UCSD-AML1 (cell line): ENCODE results near the gene MDFI.
"Not testable (repeated sequence)": the region's sequence is repeated elsewhere in the genome, so short reads cannot be mapped to it uniquely, and the experiment has no call there.

Source experiments
- DNase-seq: peaks from one replicate; lab custom pipeline; 2025; ENCODE audit not compliant: unreplicated experiment; lab: John Stamatoyannopoulos, UW

MDFI gene

DNA sequence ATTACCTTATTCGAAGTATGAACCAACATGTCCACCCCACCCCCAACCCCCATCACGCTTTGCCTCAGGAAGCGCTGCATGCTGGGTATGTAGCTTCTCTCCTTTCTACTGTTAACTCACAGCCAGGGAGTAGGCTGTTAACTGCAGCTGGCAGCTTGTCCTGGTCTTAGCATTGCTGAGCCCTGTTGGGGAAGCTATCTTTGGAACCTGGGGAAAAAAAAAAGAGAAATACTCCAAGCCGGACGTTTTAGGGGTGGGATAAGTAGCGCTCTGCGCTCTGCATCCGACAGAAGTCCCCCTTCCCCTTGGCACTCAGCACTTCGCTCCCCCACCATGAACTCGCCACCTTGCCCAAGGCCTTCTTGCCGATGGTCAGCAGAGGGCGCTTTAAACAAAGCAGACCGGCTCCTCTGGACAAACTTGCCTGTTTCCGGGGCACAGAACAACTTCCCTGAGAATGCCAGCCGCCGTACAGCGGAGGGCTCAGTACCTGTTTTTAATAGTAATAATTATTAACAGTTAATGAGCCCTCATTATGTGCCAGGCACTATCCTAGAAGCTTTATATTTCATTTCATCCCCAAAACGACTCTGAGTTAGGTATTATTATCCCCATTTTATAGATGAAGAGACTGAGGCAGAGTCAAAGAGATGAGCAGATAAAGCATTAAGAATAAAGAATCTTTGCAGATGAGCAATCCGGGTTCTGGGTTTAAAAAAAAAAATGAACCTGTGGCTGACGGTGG is 35.2 kb upstream of the MDFI start:
- DNase-seq: peak; percentile 78

DNA sequence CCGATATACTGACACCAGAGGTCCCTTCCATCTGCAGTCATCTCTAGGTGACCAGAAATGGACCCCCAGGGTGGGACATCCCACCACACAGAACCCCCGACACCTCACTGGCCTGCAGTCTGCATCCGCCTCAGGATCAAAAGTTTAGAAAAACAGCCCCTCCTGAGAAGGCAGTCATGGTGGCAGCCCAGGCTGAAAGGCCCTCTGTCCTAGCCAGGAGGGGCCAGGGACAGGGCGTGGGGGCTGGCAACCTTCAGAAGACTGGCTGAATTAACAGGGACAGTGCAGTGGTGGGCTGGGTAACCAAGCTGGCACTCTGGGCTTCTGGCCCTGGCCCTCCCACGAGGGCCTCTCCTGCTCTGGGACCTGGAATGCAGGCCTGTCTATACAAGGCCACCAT is 34.3 kb upstream of the MDFI start:
- DNase-seq: no peak

DNA sequence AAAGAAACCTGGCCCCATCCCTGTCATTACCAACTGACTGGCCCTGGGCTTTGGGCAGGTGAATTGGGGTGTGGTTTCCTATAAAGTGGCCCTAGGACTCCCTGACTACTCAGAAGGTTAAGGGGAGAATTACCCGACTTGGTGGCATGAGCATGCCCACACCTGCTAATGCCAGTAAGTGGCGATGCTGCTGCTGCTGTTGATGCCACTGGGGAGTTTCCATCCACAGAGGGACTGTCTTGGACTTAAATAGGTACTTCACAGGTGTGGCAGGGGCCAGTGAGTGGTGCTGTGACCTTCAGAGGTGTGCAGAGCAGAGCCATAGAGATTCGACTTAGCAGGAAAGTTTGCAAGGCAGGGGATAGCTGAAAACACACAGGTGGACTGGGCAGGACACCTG is 32.6 kb upstream of the MDFI start:
- DNase-seq: no peak

DNA sequence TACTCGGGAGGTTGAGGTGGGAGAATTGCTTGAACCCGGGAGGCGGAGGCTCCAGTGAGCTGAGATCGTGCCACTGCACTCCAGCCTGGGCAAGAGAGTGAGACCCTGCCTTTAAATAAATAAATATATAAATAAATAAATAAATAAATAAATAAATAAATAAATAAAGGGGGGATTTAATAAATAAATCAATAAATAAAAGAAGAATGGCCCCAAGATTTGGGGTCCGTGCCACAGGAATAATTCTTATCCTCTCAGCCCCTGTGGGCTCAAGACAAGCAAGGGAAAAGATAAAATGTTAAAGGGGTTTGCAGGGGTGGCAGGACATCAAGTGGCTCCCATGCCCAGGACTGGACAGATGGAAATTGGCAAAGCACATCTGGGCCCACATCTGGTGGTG is 31.2 kb upstream of the MDFI start:
- no peak for DNase-seq

DNA sequence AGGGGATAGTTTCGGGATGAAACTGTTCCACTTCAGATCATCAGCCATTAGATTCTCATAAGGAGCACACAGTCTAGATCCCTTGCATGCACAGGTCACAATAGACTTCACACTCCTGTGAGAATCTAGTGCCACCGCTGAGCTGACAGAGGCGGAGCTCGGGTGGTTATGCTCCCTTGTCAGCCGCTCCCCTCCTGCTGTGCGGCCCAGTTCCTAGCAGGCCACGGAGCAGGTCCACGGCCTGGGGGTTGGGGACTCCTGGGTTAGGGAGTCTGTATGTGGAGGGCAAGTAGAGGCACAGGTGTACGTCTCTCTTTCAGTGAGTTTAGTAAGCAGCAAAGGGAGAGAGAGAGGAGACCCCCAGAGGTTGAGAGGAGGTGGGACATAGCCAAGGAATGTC is 30.5 kb upstream of the MDFI start:
- no peak for DNase-seq

DNA sequence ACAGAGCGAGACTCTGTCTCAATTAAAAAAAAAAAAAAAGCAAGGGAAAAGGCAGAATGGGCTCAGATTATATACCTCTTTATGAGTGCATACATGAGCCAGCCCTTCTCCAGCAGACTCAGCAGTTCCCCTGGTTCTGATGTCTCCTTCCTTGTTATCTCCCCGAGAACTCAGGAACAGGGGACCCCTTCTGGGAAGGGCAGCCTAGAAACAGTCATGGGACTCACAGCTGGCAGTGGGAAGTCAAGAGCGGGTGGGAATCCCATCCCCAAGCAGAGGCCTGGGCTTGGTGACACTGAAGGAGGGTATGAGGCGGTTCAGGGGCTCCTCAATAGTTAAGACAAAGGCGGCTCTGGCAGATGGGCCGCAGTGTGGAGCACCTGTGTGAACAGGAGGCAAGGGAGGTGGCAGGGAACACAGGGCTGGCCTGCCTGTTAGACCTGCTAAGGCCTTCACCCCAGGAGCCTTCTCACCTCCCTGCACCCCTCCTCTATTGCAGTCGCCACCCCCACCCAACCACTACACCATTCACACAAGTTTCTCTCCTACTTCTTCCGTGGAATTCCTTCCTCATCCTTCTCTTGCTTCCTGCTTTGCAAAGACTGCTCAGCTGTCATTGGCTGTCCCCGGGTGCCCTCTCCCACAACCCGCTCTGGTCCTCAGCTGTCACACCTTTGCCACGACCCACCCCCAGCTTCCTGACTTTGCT is 29.7 kb upstream of the MDFI start:
- DNase-seq: no peak

DNA sequence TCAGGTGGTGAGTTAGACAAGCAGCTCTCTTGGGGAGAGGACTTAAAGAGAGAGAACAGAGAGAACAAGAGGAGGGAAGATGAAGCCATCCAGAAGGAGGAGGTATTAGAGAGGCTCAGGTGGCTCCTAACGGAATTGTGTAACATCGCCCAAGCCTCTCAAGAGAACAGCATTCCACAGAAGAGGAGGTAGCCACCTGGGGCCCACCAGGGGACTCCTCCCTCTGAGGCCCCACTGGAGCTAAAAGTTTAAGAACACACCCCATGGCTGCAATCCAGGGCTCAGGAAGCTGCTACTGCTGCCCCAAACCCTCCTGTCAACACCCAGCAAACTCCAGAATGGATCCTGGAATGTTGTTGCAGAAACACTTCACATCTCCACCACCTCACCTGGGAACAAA is 23.6 kb upstream of the MDFI start:
- DNase-seq: no peak

DNA sequence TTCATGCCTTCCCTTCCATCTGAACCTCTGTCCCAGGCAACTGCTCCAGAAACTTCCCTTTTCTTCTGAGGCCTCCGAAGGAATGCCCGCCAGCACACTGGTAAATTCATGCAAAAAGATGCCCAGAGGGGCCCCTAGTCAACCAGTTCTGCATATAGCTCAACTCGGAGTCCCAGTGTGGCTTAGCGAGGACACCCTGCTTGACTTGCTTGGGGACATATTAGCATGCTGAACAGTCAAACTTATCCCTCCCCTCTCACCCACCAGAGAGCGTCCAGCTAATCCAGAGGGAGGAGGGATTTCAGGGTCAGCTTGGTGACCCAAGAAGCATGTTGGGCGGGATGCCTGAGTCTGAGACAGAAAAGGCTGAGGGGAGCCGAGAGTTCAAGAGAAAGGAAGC is 23.0 kb upstream of the MDFI start:
- DNase-seq: no peak

DNA sequence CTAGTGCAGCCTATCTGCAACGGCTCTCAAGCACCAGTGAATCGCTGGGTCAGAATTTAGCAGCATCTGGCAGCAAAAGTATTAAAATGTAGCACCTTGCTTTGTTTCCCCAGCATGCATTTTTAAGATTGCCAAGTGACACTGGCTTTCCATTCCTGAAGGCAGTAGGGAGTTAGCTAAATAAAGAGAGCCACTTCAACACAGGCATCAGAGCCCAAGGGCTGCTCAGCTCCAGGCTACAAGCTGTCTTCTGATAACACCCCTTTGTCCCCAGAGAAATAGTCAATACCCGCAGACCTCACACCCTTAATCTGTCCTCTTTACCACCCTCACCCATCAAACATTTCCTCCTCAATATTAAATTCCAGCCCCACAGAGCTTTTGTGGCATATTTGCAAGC is 19.7 kb upstream of the MDFI start:
- DNase-seq: no peak

DNA sequence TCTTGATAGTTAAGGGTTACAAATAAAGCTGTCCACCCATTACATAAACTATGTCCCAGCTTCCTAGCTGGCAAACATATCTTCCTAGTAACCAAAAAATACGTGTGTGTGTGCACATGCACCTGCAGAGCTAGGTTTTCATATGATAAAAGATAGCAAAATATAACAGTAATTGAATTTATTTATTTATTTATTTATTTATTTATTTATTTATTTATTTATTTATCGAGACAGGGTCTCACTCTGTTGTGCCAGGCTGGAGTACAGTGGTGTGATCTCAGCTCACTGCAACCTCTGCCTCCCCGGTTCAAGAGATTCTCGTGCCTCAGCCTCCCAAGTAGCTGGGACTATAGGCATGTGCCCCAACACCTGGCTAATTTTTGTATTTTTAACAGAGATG is 19.1 kb upstream of the MDFI start:
- DNase-seq: not testable (repeated sequence)

DNA sequence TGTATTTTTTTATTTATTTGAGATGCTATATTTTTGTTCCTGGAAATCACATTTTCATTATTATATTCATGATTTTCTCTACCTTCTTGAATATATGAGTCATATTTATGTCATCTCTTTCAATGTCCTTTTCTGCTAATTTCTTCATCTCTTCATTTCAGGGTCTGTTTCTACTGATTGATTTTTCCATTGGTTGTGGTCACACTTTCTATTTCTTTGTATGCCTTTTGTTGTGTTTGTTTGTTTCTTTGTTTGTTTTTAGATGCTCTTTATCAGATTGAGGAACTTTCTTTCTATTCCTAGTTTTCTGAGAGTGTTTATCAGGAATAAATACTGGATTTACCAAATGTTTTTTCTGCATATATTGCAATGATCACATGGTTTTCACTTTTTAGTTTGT is 16.9 kb upstream of the MDFI start:
- DNase-seq: no peak

DNA sequence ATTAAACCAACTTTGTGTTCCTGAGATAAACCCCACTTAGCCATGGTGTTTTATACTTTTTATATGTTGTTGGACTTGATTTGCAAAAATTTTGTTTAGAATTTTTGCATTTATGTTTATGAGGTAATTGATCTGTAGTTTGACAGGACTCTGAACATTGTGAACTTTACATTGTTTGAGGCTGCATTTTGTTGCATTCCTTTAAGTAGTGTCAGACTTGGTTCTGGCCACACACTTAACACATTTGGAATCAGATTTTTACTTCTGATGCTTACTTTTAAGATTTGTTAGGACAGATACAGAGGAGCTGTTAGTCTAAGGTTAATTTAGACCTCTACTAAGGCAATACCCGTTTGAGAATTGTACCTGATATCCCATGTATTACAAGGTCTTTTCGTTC is 16.5 kb upstream of the MDFI start:
- no peak for DNase-seq

DNA sequence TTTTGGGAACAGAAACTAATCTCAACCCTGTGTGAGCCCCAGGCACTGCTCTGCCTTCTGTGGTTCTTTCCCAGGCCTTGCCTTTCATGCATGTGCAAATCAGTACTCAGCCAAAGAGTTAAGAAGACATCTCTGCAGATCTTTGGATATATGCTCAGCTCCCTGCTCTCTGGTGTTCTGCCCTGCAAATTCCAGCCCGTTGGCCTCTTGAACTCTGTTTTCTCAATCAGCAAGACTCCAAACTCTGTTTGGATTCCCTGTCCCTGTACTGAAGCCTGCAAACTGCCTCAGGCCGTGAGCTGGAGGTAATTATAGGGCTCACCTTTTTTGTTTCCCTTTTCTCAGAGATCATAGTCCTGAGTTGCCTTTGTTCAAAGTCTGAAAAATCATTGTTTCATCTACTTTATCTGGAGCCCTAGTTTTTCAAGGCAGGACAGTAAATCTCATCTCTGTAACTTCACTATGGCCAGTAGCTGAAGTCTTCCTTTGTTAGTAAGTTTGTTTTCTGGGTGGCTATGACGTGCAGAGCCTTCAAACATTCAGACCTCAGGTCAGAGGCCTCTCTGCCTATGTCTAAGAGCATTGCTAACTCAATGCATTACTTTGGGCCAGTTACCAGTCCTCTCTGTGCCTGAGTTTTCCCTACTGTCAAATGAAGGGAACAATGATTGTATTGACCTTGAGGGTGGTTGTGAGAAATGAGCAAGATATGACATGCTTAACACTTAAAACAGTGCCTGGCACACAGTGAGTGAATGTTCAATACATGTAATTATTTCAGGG is 15.9 kb upstream of the MDFI start:
- DNase-seq: no peak

DNA sequence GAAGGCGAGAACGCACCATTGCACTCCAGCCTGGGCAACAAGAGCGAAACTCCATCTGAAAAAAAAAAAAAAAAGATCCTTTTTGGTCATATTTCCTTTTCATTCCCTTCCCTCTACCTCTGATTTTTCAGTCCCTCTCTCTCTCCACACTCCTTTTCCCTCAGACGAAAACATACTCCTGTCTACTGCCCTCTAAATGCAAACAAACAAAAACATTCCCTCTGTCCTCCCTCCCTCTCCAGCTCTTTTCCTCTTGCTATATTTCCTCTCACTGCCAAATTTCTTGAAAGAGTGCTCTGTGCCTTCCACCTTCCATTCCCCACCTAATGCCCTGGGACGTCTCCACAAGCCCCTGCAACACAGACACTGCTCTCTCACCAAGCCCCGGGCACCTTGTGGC is 14.9 kb upstream of the MDFI start:
- no peak for DNase-seq

DNA sequence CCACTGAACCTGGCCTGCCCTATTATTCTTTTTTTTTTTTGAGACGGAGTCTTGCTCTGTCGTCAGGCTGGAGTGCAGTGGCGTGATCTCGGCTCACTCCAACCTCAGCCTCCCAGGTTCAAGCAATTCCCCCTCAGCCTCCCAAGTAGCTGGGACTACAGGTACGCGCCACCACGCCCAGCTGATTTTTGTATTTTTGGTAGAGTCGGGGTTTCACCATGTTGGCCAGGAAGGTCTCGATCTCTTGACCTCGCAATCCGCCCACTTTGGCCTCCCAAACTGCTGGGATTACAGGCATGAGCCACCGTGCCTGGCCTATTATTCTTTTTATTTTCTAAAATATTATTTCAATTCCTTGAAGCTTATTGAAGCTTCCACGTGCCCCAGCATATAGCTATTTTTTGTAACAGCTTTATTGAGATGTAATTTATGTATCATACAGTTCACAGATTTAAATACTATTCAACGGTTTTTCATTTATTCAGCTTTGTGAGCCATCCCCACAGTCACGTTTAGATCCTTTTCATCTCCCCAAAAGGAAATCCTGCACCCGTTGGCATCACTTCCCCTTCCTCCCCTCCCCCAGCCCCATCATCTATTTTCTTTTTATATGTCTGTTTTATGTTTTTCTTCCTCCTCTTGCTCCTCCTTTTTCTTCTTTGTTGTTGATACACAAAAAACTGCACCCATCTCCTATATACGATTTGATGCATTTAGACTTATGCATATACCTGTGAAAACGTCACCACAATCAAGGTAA is 13.5 kb upstream of the MDFI start:
- DNase-seq: no peak

DNA sequence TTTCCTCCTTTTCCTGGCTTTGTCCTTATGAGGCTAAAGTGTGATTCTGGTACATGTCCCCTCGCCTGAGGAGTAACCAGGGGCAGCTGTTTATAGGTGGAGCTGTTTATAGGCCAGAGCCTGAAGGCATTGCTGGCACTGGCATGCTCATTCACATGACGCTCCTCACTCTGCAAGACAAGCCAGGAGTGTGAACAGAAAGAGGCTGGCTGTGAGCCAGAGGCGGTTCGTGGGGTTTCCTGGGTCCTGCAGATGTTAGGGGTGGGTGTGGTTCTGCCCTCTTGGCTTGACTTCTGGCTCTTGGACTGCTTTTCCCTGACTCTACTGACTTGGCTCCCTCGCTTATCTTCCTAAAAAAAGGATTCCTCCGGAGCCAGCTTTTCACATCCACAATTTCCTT is 12.8 kb upstream of the MDFI start:
- peak; percentile 27 for DNase-seq

DNA sequence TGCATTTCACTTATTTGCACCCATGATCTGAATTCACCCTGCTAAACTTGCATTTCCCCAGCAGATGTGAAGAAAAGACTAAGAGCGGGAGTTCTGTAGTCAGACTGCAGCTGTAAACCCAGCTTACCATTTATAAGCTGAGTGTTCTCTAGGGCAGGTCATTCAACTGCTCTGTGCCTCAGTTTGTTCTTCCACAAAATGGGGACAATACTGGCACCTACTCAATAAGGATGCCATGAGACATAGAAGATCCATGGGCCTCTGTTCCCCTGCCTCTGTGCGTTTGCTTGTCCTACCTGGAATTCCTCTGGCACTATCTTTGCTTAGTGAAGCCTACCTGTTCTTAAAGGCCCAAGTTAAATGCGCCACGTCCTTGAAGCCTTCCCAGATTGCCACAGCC is 12.2 kb upstream of the MDFI start:
- DNase-seq: no peak

DNA sequence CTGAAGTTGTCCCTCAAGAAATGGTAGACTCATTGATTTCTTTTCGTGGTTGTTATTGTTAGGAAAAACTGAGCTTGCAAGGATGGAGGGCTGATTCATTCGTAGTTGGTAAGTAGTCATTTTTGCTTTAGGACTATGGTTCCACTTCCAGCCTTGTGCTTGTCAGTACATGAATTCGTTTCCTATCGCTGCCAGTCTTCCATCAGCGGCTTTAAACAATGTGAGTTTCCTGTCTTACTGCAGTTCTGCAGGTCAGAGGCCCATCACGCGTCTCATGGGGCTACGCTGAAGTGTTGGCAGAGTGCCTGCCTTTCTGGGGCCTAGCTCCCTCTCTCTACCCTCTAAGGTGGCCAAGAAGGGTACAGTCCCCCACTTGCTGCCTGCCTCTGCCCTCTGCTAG is 11.4 kb upstream of the MDFI start:
- peak; percentile 53 for DNase-seq

DNA sequence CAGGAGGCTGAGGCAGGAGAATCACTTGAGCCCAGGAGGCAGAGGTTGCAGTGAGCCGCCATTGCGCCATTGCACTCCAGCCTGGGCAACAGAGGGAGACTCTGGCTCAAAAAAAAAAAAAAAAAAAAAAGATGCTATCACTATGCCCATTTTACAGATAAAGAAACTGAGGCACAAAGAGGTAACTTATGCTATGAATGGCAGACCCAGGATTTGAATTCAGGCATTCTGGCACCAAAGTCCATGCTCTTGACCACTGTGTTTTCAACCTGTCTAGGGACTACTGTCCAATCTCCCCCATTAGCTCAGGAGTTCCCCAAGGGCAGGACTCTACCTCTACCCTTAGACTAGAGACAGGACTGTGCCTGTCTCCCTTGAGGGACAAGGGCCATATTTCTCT is 9.1 kb upstream of the MDFI start:
- DNase-seq: no peak

DNA sequence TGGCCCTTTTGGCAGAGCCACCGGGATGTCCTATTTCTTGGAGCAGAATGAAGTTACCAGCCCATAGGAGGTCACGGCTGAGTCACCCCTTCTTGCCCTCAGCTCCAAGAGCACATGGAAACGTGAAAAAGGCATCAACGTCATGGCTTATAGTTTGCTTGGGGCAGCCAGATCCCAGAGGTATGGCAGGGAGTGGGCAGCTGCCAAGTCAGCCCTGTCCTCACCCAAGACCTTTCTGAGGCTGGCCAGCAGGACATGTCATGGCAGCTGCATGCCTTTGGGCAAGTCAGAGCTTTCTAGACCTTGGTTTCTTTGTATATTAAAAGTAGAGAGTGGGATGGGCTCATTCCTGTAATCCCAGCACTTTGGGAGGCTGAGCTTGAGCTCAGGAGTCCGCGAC is 8.2 kb upstream of the MDFI start:
- DNase-seq: no peak

DNA sequence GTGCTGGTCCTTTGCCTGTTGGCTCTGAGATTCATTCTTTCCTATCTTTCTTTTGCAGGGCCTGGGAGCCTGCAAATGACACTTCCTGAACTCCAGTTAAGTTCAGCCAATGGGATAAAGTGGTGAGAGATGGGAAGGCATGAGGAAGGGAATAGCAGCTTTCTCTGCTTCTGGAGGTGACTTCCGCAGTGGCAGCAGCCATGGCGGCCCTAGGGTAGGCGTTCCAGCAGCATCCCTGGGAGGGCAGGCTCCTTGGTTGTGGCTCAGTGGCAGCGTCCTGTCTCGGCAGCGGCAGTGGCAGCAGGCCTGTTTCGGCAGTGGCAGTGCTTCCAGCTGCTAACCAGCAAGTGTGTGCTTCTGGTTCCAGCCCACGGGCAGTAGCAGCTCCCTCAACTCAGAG is 7.3 kb upstream of the MDFI start:
- no peak for DNase-seq
